Lung microvascular endothelial cell (primary cell): Measurements from ENCODE around the gene FAM210A. TPM values are rescaled to one million over a fixed set of nuclear protein-coding genes. Genes with fewer than 3 reads are reported as not detected.
A peak's percentile ranks its signal among the peaks of the same experiment; 100 is the strongest.
"Not testable (repeated sequence)": the region's sequence is repeated elsewhere in the genome, so short reads cannot be mapped to it uniquely, and the experiment has no call there.

Experiments
- DNase-seq, 2 donors: peaks; one replicate each; pipeline versions ENCODE4 v3.0.0 to v3.0.0-alpha.2; 2010; ENCODE audit warnings: low read depth in 2 of 2
- total RNA-seq: library from RNA; depleted of rRNA; stranded (reverse); fragments of >200 nt; gene quantifications from 2 replicates; pipeline ENCODE4 v1.2.1, GENCODE V29; 2014

Gene FAM210A, protein sequence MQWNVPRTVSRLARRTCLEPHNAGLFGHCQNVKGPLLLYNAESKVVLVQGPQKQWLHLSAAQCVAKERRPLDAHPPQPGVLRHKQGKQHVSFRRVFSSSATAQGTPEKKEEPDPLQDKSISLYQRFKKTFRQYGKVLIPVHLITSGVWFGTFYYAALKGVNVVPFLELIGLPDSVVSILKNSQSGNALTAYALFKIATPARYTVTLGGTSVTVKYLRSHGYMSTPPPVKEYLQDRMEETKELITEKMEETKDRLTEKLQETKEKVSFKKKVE
- 8.5 and 16.3 TPM in 2 replicates for total RNA-seq

DNA sequence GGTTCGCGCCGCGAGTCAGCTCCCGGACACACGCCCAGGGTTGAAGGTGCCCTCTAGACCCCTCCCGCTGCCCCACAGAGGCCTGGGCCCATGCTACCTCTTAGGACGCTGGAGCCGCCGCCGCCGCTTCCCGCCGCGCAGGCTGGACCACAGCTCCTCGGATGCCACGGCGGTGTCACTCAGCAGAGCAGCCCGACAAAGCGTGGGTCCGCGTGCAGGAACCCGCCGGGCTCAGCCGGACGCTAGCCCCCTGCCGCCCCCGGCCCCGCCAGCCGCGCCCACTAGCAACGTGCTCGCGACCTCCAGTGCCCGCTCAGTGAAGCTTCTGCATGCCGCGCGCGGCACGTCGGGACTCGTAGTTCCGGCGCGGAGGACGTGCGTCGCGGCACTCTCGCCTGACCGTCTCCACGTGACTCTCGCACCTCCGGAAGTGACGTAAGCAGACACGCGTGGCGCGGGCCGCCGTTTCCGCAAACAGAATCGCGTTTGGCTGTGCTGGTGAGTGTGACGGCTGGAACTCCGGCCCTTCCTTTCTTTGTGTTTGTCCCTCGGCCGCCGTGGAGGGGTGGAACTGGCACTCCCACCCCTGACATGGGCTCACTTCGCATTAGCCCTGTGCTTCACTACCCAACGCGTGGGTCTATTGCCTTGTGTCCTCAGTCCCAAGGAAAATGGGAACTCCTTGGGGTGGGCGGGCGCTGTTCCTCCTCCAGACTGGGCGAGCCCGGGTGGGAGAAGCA, at the start of gene FAM210A, which contains the start of gene RNMT:
Gene FAM210A, minus strand, starts transcription at position 327 of the 740 bp plus-strand sequence. CDS start 44,481 bp downstream, outside the sequence.
Gene RNMT, plus strand, starts transcription at position 442 of the 740 bp plus-strand sequence. CDS start 4,845 bp downstream, outside the sequence.
- DNase-seq = peak; percentile 98 to 99

GRCh38 chr18:13775058-13775457, 48.7 kb upstream of the FAM210A start:
- DNase-seq = no peak

GRCh38 chr18:13762690-13763439, 36.5 kb upstream of the FAM210A start:
- no peak for DNase-seq

DNA sequence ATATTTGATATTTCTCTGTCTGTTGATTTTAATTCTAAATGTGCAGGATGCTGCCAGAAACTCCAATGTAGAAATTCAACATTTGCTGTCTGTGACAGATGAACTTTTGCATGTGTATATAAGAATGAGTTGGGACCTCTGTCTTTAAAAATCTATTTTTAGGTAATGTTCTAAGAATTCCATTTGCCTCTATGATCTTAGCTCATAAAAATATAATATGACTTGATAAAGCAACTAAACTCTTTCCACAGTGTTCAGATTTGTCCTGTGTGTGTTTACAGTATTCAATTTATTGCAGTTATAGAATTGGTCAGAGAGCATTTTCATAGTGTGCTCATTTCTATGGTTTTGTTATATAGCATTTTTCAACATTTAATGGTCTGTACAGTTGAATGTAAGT, 33.7 kb upstream of the FAM210A start:
- no peak for DNase-seq

- DNase-seq = no peak
These were observed 32.3 kb upstream of the FAM210A start for GRCh38 chr18:13758622-13759021.

- DNase-seq = no peak
These were observed 30.3 kb upstream of the FAM210A start for GRCh38 chr18:13756671-13757070.

- no peak for DNase-seq
These were observed 29.9 kb upstream of the FAM210A start for GRCh38 chr18:13756261-13756660.

DNA sequence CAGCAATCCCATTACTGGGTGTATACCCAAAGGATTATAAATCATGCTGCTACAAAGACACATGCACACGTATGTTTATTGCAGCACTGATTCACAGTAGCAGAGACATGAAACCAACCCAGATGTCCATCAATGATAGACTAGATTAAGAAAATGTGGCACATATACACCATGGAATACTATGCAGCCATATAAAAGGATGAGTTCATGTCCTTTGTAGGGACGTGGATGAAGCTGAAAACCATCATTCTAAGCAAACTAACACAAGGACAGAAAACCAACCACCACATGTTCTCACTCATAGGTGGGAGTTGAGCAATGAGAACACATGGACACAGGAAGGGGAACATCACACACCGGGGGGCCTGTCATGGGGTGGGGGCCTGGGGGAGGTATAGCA, 25.2 kb upstream of the FAM210A start:
- DNase-seq = not testable (repeated sequence)

- DNase-seq = no peak
These were observed 20.3 kb upstream of the FAM210A start for GRCh38 chr18:13746633-13747032.

DNA sequence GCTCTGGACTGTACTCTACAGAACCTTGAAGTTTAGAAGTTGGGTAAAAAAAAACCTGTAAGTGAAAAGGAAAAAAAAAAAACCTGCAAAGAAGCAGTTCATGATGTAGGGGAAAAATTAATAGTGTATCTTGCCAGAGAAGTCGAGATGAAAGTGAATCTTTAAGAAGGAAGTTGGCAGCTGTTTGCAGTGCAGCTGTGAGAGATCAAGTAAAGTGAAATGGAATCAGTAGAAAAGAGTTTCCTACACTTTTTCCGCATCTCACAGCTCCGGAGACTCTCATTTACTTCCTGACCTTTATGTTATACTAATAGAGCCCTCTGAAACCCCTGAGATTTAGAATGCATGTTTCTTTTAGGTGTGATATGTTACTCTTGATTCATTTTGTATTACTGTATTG, 19.3 kb upstream of the FAM210A start:
- DNase-seq = no peak

DNA sequence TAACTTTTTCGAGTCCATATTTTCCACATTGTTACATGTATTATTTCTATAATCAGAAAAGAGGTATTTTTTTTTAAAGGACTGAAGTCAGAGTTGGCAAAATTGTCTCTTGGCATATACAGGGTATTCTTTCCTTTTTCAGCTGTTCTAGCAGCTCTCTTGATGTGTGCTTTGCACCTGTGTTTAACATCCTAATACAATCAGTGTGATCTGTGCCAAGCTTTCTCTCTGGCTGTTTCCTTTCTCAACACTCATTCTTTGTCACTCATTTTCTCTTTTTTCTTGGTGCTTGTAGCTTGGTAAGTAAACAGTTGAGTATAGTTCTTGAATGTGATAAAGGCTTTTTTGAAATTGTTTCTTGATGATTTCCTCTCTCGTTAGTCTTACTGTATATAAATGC, 9.3 kb upstream of the FAM210A start:
- peak in 1 of 2 donors; percentile 12 for DNase-seq

- DNase-seq = no peak
These were observed 4.1 kb upstream of the FAM210A start for GRCh38 chr18:13730481-13730880.

GRCh38 chr18:13726972-13727331, 594 bp upstream of the FAM210A start:
- DNase-seq = peak; percentile 67 to 71

DNA sequence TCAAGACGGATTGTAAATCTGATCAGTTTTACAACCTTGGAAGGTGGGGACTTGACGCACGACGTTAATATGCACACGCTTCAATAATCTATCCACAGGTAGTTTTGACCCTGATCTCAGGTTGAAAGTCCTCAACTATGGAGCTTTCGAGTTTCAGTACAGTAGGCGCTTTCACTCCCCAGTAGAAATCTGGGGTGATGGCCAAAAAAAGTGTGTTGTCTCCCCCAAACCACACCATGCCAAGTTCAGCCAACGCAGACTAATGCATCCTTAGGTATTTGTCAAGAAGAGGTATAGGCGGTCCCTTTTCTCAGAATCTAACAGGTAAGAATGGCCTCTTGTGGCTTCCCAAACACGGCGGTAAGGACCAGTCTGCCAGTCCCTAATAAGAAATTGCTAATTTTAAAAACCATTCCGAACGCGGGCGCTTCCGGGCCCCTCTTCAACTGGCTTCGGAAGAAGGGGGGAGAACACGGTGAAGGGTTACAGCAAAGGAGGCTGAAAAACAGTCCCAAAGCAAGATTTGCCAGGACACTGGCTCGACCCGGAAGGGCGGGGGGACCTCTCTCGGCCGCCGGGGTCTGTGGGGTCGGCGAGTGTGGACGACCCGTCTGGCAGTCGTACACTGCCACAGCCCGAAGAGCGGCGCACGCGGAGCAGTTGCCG, 659 bp downstream of the FAM210A start:
- DNase-seq = peak in 1 of 2 donors; percentile 4

DNA sequence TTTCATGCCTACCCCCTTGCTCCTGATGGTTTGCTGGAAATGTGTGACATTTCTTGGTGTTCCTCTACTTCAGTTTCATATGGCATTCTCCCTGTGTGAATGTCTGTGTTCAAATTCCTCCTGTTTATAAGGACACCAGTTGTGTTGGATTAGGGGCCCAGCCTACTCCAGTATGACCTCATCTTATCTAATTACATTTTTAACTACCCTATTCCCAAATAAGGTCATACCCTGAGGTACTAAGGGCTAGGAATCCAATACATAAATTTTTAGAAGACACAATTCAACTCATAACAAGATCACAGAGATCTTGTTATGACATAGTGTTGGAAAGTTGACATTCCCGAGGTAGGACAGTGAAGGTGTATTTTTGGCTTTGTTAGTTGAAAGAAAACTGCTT, 5.5 kb downstream of the FAM210A start:
- no peak for DNase-seq

DNA sequence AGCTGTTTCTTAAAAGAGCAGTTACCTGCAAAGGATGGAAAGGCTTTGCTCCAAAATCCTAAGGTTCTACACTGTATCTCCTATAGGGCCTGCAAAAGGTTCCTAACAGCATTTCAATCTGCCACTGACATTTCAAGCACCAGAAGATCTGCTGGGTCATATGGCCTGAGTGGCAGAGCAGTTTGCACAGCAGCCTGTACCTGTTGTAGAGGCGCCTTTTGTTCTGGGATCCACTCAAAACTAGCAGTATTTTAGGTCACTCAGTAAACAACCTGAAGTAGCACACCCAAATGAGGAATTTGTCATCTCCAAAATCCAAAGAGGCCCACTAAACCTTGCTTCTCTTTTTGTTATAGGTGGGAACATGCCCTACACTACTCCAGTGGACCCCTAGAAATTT, 6.2 kb downstream of the FAM210A start:
- no peak for DNase-seq

GRCh38 chr18:13716916-13717315, 9.4 kb downstream of the FAM210A start:
- no peak for DNase-seq

DNA sequence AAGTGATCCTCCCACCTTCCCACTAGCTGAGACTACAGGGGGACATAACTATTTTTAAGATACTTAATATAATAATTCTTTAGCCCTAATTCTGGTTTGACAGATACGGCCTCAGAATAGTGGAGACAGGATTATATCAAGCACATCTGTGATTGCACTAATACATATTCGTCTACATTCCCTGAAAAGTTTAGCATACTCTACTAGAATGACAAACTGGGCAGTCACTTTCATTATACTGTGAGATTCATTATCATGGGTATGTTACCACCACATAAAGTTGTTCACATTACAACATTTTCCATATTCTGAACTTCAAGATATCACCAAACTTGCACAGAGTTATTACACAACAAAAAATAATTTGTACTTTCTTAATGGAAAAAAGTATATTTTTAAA, 11.0 kb downstream of the FAM210A start:
- DNase-seq = no peak

- peak in 1 of 2 donors; percentile 54 for DNase-seq
These were observed 12.8 kb downstream of the FAM210A start for GRCh38 chr18:13713455-13714055.

GRCh38 chr18:13712400-13713131, 13.8 kb downstream of the FAM210A start:
- peak in 1 of 2 donors; percentile 7 for DNase-seq
